ENCODE data around the gene CNTNAP2. TPM values are rescaled to one million over a fixed set of nuclear protein-coding genes. Genes with fewer than 3 reads are reported as not detected.

CNTNAP2 gene
- total and polyA plus RNA-seq, 9 donors = 8.3 to 18.8 (median 10.4) TPM

GRCh38 chr7:148020679-148021078 is 1904.1 kb downstream of the CNTNAP2 start:
- no peak for DNase-seq
- Histone ChIP-seq H3K36me3 (ENCODE audit: control insufficient read depth, insufficient read depth, low read length) (no peaks in the 10 kb centered on the region), H3K27me3 (ENCODE audit: control insufficient read depth, insufficient read depth, low read length) (peaks cover 2% of the 10 kb centered on the region), H3K4me1 (ENCODE audit: control insufficient read depth, insufficient read depth, low read length) (no peaks in the 10 kb centered on the region), H3K9me3 (replicated peaks; ENCODE audit: control insufficient read depth, low read depth, low read length) (no peaks in the 10 kb centered on the region), H3K27ac (ENCODE audit: low read length) (no peak overlapping the region), H3K4me3 (ENCODE audit: low read length) (no peak overlapping the region)
- 40% methylated on average over 2 of the region's 6 CpGs for WGBS (ENCODE audit: insufficient coverage)

- Histone ChIP-seq H3K4me3 (ENCODE audit: low read length) (no peak overlapping the region), H3K27me3 (ENCODE audit: control insufficient read depth, insufficient read depth, low read length) (peaks cover 2% of the 10 kb centered on the region), H3K4me1 (ENCODE audit: control insufficient read depth, insufficient read depth, low read length) (no peaks in the 10 kb centered on the region), H3K36me3 (ENCODE audit: control insufficient read depth, insufficient read depth, low read length) (no peaks in the 10 kb centered on the region), H3K9me3 (replicated peaks; ENCODE audit: control insufficient read depth, low read depth, low read length) (no peaks in the 10 kb centered on the region), H3K27ac (ENCODE audit: low read length) (no peak overlapping the region)
- 93% methylated on average over 13 of the region's 17 CpGs for WGBS (ENCODE audit: insufficient coverage)
- no peak for DNase-seq
Observed at GRCh38 chr7:148021507-148022045, 1905.0 kb downstream of the CNTNAP2 start.

- no peaks in the 10 kb centered on the region for H3K4me1 ChIP-seq (ENCODE audit: control insufficient read depth, insufficient read depth, low read length)
- WGBS (ENCODE audit: insufficient coverage) = 86% methylated on average over 6 of the region's 9 CpGs
- peaks cover 2% of the 10 kb centered on the region for H3K27me3 ChIP-seq (ENCODE audit: control insufficient read depth, insufficient read depth, low read length)
- H3K36me3 ChIP-seq (ENCODE audit: control insufficient read depth, insufficient read depth, low read length) = no peaks in the 10 kb centered on the region
- H3K27ac ChIP-seq (ENCODE audit: low read length) = no peak overlapping the region
- DNase-seq = no peak
- no peaks in the 10 kb centered on the region for H3K9me3 ChIP-seq (replicated peaks; ENCODE audit: control insufficient read depth, low read depth, low read length)
- no peak overlapping the region for H3K4me3 ChIP-seq (ENCODE audit: low read length)
Observed at GRCh38 chr7:148022832-148023231, 1906.2 kb downstream of the CNTNAP2 start.

- Histone ChIP-seq H3K27me3 (ENCODE audit: control insufficient read depth, insufficient read depth, low read length) (no peaks in the 10 kb centered on the region), H3K36me3 (ENCODE audit: control insufficient read depth, insufficient read depth, low read length) (no peaks in the 10 kb centered on the region), H3K9me3 (replicated peaks; ENCODE audit: control insufficient read depth, low read depth, low read length) (no peaks in the 10 kb centered on the region), H3K4me1 (ENCODE audit: control insufficient read depth, insufficient read depth, low read length) (no peaks in the 10 kb centered on the region), H3K27ac (ENCODE audit: low read length) (no peak overlapping the region), H3K4me3 (ENCODE audit: low read length) (no peak overlapping the region)
- no CpG with 5 or more reads among the region's 5 CpGs for WGBS (ENCODE audit: insufficient coverage)
- no peak for DNase-seq
Observed at GRCh38 chr7:148026713-148027112, 1910.1 kb downstream of the CNTNAP2 start.

- no CpG with 5 or more reads among the region's 3 CpGs for WGBS (ENCODE audit: insufficient coverage)
- no peaks in the 10 kb centered on the region for H3K36me3 ChIP-seq (ENCODE audit: control insufficient read depth, insufficient read depth, low read length)
- no peak overlapping the region for H3K27ac ChIP-seq (ENCODE audit: low read length)
- no peaks in the 10 kb centered on the region for H3K27me3 ChIP-seq (ENCODE audit: control insufficient read depth, insufficient read depth, low read length)
- H3K9me3 ChIP-seq (replicated peaks; ENCODE audit: control insufficient read depth, low read depth, low read length) = no peaks in the 10 kb centered on the region
- no peak for DNase-seq
- H3K4me3 ChIP-seq (ENCODE audit: low read length) = no peak overlapping the region
- H3K4me1 ChIP-seq (ENCODE audit: control insufficient read depth, insufficient read depth, low read length) = no peaks in the 10 kb centered on the region
Observed at GRCh38 chr7:148028165-148028564, 1911.6 kb downstream of the CNTNAP2 start.

- H3K4me3 ChIP-seq (ENCODE audit: low read length) = no peak overlapping the region
- H3K27ac ChIP-seq (ENCODE audit: low read length) = no peak overlapping the region
- WGBS (ENCODE audit: insufficient coverage) = no CpG with 5 or more reads among the region's 2 CpGs
- no peaks in the 10 kb centered on the region for H3K27me3 ChIP-seq (ENCODE audit: control insufficient read depth, insufficient read depth, low read length)
- H3K4me1 ChIP-seq (ENCODE audit: control insufficient read depth, insufficient read depth, low read length) = no peaks in the 10 kb centered on the region
- DNase-seq = no peak
- H3K36me3 ChIP-seq (ENCODE audit: control insufficient read depth, insufficient read depth, low read length) = no peaks in the 10 kb centered on the region
- no peaks in the 10 kb centered on the region for H3K9me3 ChIP-seq (replicated peaks; ENCODE audit: control insufficient read depth, low read depth, low read length)
Observed at GRCh38 chr7:148031019-148031418, 1914.4 kb downstream of the CNTNAP2 start.

- Histone ChIP-seq H3K9me3 (replicated peaks; ENCODE audit: control insufficient read depth, low read depth, low read length) (no peaks in the 10 kb centered on the region), H3K27ac (ENCODE audit: low read length) (no peak overlapping the region), H3K4me1 (ENCODE audit: control insufficient read depth, insufficient read depth, low read length) (no peaks in the 10 kb centered on the region), H3K36me3 (ENCODE audit: control insufficient read depth, insufficient read depth, low read length) (no peaks in the 10 kb centered on the region), H3K27me3 (ENCODE audit: control insufficient read depth, insufficient read depth, low read length) (no peaks in the 10 kb centered on the region), H3K4me3 (ENCODE audit: low read length) (no peak overlapping the region)
- no peak for DNase-seq
- WGBS (ENCODE audit: insufficient coverage) = 40% methylated on average over 3 of the region's 8 CpGs
Observed at GRCh38 chr7:148031811-148032210, 1915.2 kb downstream of the CNTNAP2 start.

- no peaks in the 10 kb centered on the region for H3K9me3 ChIP-seq (replicated peaks; ENCODE audit: control insufficient read depth, low read depth, low read length)
- no peaks in the 10 kb centered on the region for H3K36me3 ChIP-seq (ENCODE audit: control insufficient read depth, insufficient read depth, low read length)
- no CpG with 5 or more reads among the region's 1 CpG for WGBS (ENCODE audit: insufficient coverage)
- H3K27ac ChIP-seq (ENCODE audit: low read length) = no peak overlapping the region
- DNase-seq = no peak
- H3K4me3 ChIP-seq (ENCODE audit: low read length) = no peak overlapping the region
- H3K27me3 ChIP-seq (ENCODE audit: control insufficient read depth, insufficient read depth, low read length) = no peaks in the 10 kb centered on the region
- no peaks in the 10 kb centered on the region for H3K4me1 ChIP-seq (ENCODE audit: control insufficient read depth, insufficient read depth, low read length)
Observed at GRCh38 chr7:148035950-148036349, 1919.3 kb downstream of the CNTNAP2 start.

- Histone ChIP-seq H3K27ac (ENCODE audit: low read length) (no peak overlapping the region), H3K4me1 (ENCODE audit: control insufficient read depth, insufficient read depth, low read length) (no peaks in the 10 kb centered on the region), H3K27me3 (ENCODE audit: control insufficient read depth, insufficient read depth, low read length) (no peaks in the 10 kb centered on the region), H3K36me3 (ENCODE audit: control insufficient read depth, insufficient read depth, low read length) (no peaks in the 10 kb centered on the region), H3K9me3 (replicated peaks; ENCODE audit: control insufficient read depth, low read depth, low read length) (no peaks in the 10 kb centered on the region), H3K4me3 (ENCODE audit: low read length) (no peak overlapping the region)
- no peak for DNase-seq
- no CpG with 5 or more reads among the region's 2 CpGs for WGBS (ENCODE audit: insufficient coverage)
Observed at GRCh38 chr7:148037044-148037443, 1920.4 kb downstream of the CNTNAP2 start.

GRCh38 chr7:148041156-148041555 is 1924.6 kb downstream of the CNTNAP2 start:
- WGBS (ENCODE audit: insufficient coverage) = no CpG with 5 or more reads among the region's 3 CpGs
- no peak for DNase-seq
- no peaks in the 10 kb centered on the region for H3K4me1 ChIP-seq (ENCODE audit: control insufficient read depth, insufficient read depth, low read length)
- H3K36me3 ChIP-seq (ENCODE audit: control insufficient read depth, insufficient read depth, low read length) = no peaks in the 10 kb centered on the region
- H3K4me3 ChIP-seq (ENCODE audit: low read length) = no peak overlapping the region
- no peaks in the 10 kb centered on the region for H3K27me3 ChIP-seq (ENCODE audit: control insufficient read depth, insufficient read depth, low read length)
- no peaks in the 10 kb centered on the region for H3K9me3 ChIP-seq (replicated peaks; ENCODE audit: control insufficient read depth, low read depth, low read length)
- no peak overlapping the region for H3K27ac ChIP-seq (ENCODE audit: low read length)
